HUES64 (cell line): ENCODE results near the gene RHOD. TPM values are rescaled to one million over a fixed set of nuclear protein-coding genes. Genes with fewer than 3 reads are reported as not detected.

ENCODE experiments used
- H3K27ac ChIP-seq: 2 replicates; pipeline ENCODE4 v1.7.0; 2013; ENCODE audit warnings: low read depth, low read length, inconsistent platforms
- H3K27me3 ChIP-seq: 2 replicates; pipeline ENCODE4 v1.6.1; 2013; ENCODE audit warnings: mild to moderate bottlenecking, low read length; ENCODE audit not compliant: insufficient read depth
- H3K36me3 ChIP-seq: 2 replicates; pipeline ENCODE4 v1.6.1; 2013; ENCODE audit warnings: mild to moderate bottlenecking, low read length; ENCODE audit not compliant: insufficient read depth
- H3K4me1 ChIP-seq: 2 replicates; pipeline ENCODE4 v1.6.1; 2013; ENCODE audit warnings: mild to moderate bottlenecking, low read length, moderate library complexity; ENCODE audit not compliant: insufficient read depth
- H3K4me3 ChIP-seq: 2 replicates; pipeline ENCODE4 v1.5.1; 2013; ENCODE audit warnings: mild to moderate bottlenecking, low read length, moderate library complexity
- H3K9ac ChIP-seq: 2 replicates; pipeline ENCODE4 v1.6.1; 2013; ENCODE audit warnings: mild to moderate bottlenecking, low read depth, low read length
- H3K9me3 ChIP-seq: 2 replicates; pipeline ENCODE4 v1.6.1; 2013; ENCODE audit warnings: low read depth, low read length; ENCODE audit not compliant: insufficient read depth
- WGBS: fragments of 150-250, 120-280 bp; methylation state at CpG from one replicate; pipeline ENCODE4 v1.1.7; 2013; ENCODE audit warnings: missing lambda C conversion rate; 5-methylcytosine and 5-hydroxymethylcytosine counted together
- polyA plus RNA-seq, 2 experiments: library from polyadenylated mRNA; stranded (reverse); fragments of 50-300 nt; gene quantifications; one replicate each; pipeline ENCODE4 v1.2.3, GENCODE V29; 2013

The RHOD gene, protein sequence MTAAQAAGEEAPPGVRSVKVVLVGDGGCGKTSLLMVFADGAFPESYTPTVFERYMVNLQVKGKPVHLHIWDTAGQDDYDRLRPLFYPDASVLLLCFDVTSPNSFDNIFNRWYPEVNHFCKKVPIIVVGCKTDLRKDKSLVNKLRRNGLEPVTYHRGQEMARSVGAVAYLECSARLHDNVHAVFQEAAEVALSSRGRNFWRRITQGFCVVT
- polyA plus RNA-seq (2013, experiment 1 of 2): 8.1 TPM
- polyA plus RNA-seq (2013, experiment 2 of 2): 10.3 TPM

- H3K27ac ChIP-seq: no peak within 1 kb of the TSS; the same call in 1 of the 2 replicates
- H3K9me3 ChIP-seq: no peaks in the 10 kb centered on the region
- H3K27me3 ChIP-seq: peaks cover 16% of the 10 kb centered on the region
- peak within 1 kb of the TSS; percentile 70 for H3K4me3 ChIP-seq
- no peaks in the 10 kb centered on the region for H3K36me3 ChIP-seq
- H3K4me1 ChIP-seq: peaks cover 12% of the 10 kb centered on the region
- 7% methylated on average over 72 of the region's 72 CpGs for WGBS
- H3K9ac ChIP-seq: peak within 1 kb of the TSS; percentile 68
Measured at GRCh38 chr11:67056267-67057204, at the start of gene RHOD. Gene RHOD, plus strand, starts transcription at chr11:67056847. Its CDS starts 56 bp downstream, at chr11:67056903.

GRCh38 chr11:67007126-67007525 lies 49.5 kb upstream of the RHOD start:
- WGBS: 94% methylated on average over 6 of the region's 7 CpGs
- Histone ChIP-seq H3K4me3 (no peak overlapping the region), H3K4me1 (peaks cover 11% of the 10 kb centered on the region), H3K9me3 (no peaks in the 10 kb centered on the region), H3K36me3 (no peaks in the 10 kb centered on the region; the same call in 1 of the 2 replicates), H3K27me3 (no peaks in the 10 kb centered on the region), H3K27ac (no peak overlapping the region), H3K9ac (no peak overlapping the region)

- H3K4me1 ChIP-seq: peaks cover 8% of the 10 kb centered on the region; the same call in 1 of the 2 replicates
- no peak overlapping the region for H3K9ac ChIP-seq
- 94% methylated on average over 7 of the region's 7 CpGs for WGBS
- no peak overlapping the region for H3K4me3 ChIP-seq
- no peaks in the 10 kb centered on the region for H3K27me3 ChIP-seq
- H3K27ac ChIP-seq: no peak overlapping the region
- peaks cover 2% of the 10 kb centered on the region; the same call in 1 of the 2 replicates for H3K36me3 ChIP-seq
- H3K9me3 ChIP-seq: no peaks in the 10 kb centered on the region
Measured at GRCh38 chr11:67010296-67010905, 46.2 kb upstream of the RHOD start.

- no peak overlapping the region for H3K9ac ChIP-seq
- no peaks in the 10 kb centered on the region for H3K27me3 ChIP-seq
- H3K4me1 ChIP-seq: peaks cover 7% of the 10 kb centered on the region; the same call in 1 of the 2 replicates
- H3K4me3 ChIP-seq: no peak overlapping the region
- no peak overlapping the region for H3K27ac ChIP-seq
- no peaks in the 10 kb centered on the region for H3K9me3 ChIP-seq
- 91% methylated on average over 11 of the region's 11 CpGs for WGBS
- peaks cover 2% of the 10 kb centered on the region; the same call in 1 of the 2 replicates for H3K36me3 ChIP-seq
Measured at GRCh38 chr11:67013511-67014045, 43.1 kb upstream of the RHOD start.

DNA sequence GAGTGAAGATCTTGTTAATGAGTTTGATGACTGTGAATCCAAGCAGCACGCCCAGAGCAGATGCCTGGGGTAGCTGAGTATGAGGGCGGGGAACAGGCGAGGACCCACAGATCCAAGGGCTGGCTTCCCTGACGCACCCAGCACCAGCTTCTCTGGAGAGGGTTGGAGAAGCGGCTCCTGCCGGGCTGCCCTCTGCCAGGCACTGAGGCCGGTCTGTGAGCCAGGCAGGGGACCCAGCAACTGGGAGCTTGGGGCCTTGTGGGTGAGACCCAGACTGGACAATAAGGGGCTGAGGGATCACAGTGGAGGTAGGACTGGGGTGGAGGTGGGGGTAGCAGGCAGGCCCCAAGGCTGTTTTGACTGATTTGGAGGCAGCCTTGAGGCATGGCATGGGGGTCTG lies 42.3 kb upstream of the RHOD start:
- H3K4me1 ChIP-seq: peaks cover 7% of the 10 kb centered on the region; the same call in 1 of the 2 replicates
- no peak overlapping the region for H3K9ac ChIP-seq
- no peaks in the 10 kb centered on the region for H3K9me3 ChIP-seq
- WGBS: 95% methylated on average over 7 of the region's 7 CpGs
- H3K4me3 ChIP-seq: no peak overlapping the region
- no peak overlapping the region for H3K27ac ChIP-seq
- no peaks in the 10 kb centered on the region for H3K27me3 ChIP-seq
- H3K36me3 ChIP-seq: peaks cover 2% of the 10 kb centered on the region; the same call in 1 of the 2 replicates

DNA sequence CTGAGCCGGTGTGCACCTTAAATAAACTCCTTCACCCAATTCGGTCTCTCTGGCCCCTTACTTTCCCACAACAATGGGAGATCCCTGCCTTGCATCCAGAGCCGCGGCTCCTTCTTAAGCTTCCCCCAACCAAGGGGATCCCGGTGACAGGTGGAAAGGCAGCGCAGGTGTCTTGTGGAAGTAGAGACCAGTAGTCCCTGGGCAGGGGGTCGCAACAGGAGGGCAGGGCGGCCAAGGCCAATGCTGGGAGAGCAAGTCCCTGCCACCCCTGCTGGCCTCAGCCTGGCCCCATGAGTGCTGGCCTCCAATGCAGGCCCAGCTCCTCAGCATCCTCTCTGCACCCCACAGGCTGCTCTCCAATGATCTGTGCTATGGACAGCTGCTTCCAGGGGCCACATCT lies 41.6 kb upstream of the RHOD start:
- Histone ChIP-seq H3K9me3 (no peaks in the 10 kb centered on the region), H3K27ac (no peak overlapping the region), H3K4me3 (no peak overlapping the region), H3K36me3 (peaks cover 2% of the 10 kb centered on the region; the same call in 1 of the 2 replicates), H3K4me1 (peaks cover 7% of the 10 kb centered on the region; the same call in 1 of the 2 replicates), H3K27me3 (no peaks in the 10 kb centered on the region), H3K9ac (no peak overlapping the region)
- WGBS: 90% methylated on average over 8 of the region's 8 CpGs

GRCh38 chr11:67016550-67016949 lies 40.1 kb upstream of the RHOD start:
- H3K9ac ChIP-seq: no peak overlapping the region
- H3K4me3 ChIP-seq: no peak overlapping the region
- H3K9me3 ChIP-seq: no peaks in the 10 kb centered on the region
- no peaks in the 10 kb centered on the region for H3K27me3 ChIP-seq
- WGBS: 90% methylated on average over 5 of the region's 5 CpGs
- H3K27ac ChIP-seq: no peak overlapping the region
- H3K4me1 ChIP-seq: peaks cover 7% of the 10 kb centered on the region; the same call in 1 of the 2 replicates
- peaks cover 2% of the 10 kb centered on the region; the same call in 1 of the 2 replicates for H3K36me3 ChIP-seq

- Histone ChIP-seq H3K9ac (no peak overlapping the region), H3K36me3 (no peaks in the 10 kb centered on the region), H3K9me3 (no peaks in the 10 kb centered on the region), H3K27ac (no peak overlapping the region), H3K4me3 (no peak overlapping the region), H3K27me3 (peaks cover 33% of the 10 kb centered on the region), H3K4me1 (no peaks in the 10 kb centered on the region)
- WGBS: 97% methylated on average over 6 of the region's 6 CpGs
Measured at GRCh38 chr11:67020949-67021348, 35.7 kb upstream of the RHOD start.

DNA sequence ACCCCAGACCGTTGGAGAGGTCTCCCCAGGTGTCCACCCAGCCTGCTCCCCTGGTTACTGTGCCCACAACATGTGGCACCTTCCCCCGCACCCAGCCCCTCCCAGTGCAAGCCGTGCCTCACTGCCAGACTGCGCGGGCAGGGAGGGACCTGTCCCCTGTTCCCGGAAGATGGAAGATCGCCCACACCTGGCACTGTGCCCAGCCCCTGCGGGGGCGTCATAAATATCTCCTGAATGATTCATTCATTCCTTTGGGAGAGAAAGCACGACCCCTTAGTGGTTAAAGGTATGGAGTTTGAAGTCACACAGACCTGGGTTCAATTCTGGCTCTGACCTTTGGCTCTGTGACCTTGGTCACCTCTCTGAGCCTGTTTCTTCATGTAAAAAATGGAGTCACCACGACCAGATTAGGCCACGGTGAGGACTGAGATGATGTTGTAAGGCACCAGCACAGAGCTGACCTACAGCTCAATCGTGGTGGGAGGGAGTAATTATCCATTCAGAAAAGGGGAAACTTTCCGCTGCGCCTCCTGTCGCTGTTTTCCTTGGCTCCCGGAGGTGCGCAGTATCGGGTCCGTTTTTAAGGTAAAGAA lies 34.2 kb upstream of the RHOD start:
- H3K9ac ChIP-seq: no peak overlapping the region; the same call in 1 of the 2 replicates

More for the DNA sequence above, 34.2 kb upstream of the RHOD start:
- Histone ChIP-seq H3K27ac (no peak overlapping the region), H3K4me3 (peak overlapping the region; percentile 56), H3K9me3 (no peaks in the 10 kb centered on the region), H3K4me1 (no peaks in the 10 kb centered on the region), H3K36me3 (no peaks in the 10 kb centered on the region), H3K27me3 (peaks cover 33% of the 10 kb centered on the region)
- WGBS: 44% methylated on average over 20 of the region's 20 CpGs
